Neural cell (in vitro differentiated cells): ENCODE results near the gene ITPK1. TPM values are rescaled to one million over a fixed set of nuclear protein-coding genes. Genes with fewer than 3 reads are reported as not detected.

Source experiments
- H2AFZ ChIP-seq: fragments of 200-600, 300-800 bp; sonication (generic), shearing (Covaris generic); 2 replicates; pipeline ENCODE4 v1.6.0; 2014; ENCODE audit warnings: low read depth, mild to moderate bottlenecking, antibody characterized with exemption, low read length, moderate library complexity
- H3F3A ChIP-seq: fragments of 200-600 bp; shearing (Covaris generic); 2 replicates; pipeline ENCODE4 v1.6.1; 2016; ENCODE audit warnings: mild to moderate bottlenecking, moderate library complexity, mixed read lengths, antibody characterized with exemption, low read length; ENCODE audit not compliant: insufficient read depth, poor library complexity, severe bottlenecking
- H3K27ac ChIP-seq: fragments of 200-600, 300-800 bp; sonication (generic), shearing (Covaris generic); 2 replicates; pipeline ENCODE4 v1.5.1; 2014; ENCODE audit warnings: mild to moderate bottlenecking, low read length, moderate library complexity
- H3K27me3 ChIP-seq: fragments of 300-800, 200-600 bp; sonication (generic), shearing (Covaris generic); 2 replicates; pipeline ENCODE4 v1.6.0; 2014; ENCODE audit warnings: mild to moderate bottlenecking, low read depth, low read length, moderate library complexity; ENCODE audit not compliant: insufficient read depth
- H3K36me3 ChIP-seq: fragments of 300-800, 200-600 bp; sonication (generic), shearing (Covaris generic); 2 replicates; pipeline ENCODE4 v1.5.1; 2014; ENCODE audit warnings: mild to moderate bottlenecking, antibody characterized with exemption, low read length, moderate library complexity; ENCODE audit not compliant: insufficient read depth
- H3K4me2 ChIP-seq: fragments of 300-800, 200-600 bp; sonication (generic), shearing (Covaris generic); 2 replicates; pipeline ENCODE4 v1.6.0; 2014; ENCODE audit warnings: mild to moderate bottlenecking, low read length
- H3K4me3 ChIP-seq: fragments of 300-800, 200-600 bp; sonication (generic), shearing (Covaris generic); 2 replicates; pipeline ENCODE4 v1.5.1; 2014; ENCODE audit warnings: mild to moderate bottlenecking, low read length, moderate library complexity
- H3K79me2 ChIP-seq: fragments of 200-600 bp; shearing (Covaris generic); replicated peaks from 2 replicates; pipeline ENCODE4 v1.6.0; 2014; ENCODE audit warnings: mild to moderate bottlenecking, low read length, moderate library complexity; ENCODE audit not compliant: insufficient read depth
- H3K9ac ChIP-seq: fragments of 300-800, 200-600 bp; sonication (generic), shearing (Covaris generic); 2 replicates; pipeline ENCODE4 v1.6.1; 2016; ENCODE audit warnings: mild to moderate bottlenecking, low read length, mixed read lengths
- H3K9me2 ChIP-seq: fragments of 200-600 bp; shearing (Covaris generic); 2 replicates; pipeline ENCODE4 v1.6.1; 2016; ENCODE audit warnings: mild to moderate bottlenecking, low read length, mixed read lengths; ENCODE audit not compliant: insufficient read depth
- H3K9me3 ChIP-seq: fragments of 200-600, 300-800 bp; sonication (generic), shearing (Covaris generic); 2 replicates; pipeline ENCODE4 v1.6.1; 2016; ENCODE audit warnings: mild to moderate bottlenecking, mixed run types, low read length, moderate library complexity, mixed read lengths
- H4K20me1 ChIP-seq: fragments of 200-600 bp; shearing (Covaris generic); 2 replicates; pipeline ENCODE4 v1.6.1; 2016; ENCODE audit warnings: mild to moderate bottlenecking, mixed run types; ENCODE audit not compliant: insufficient read depth
- CTCF ChIP-seq: fragments of 450-650 bp; IDR thresholded peaks from 2 replicates; pipeline ENCODE4 v1.5.1; 2014; ENCODE audit warnings: antibody characterized with exemption, mild to moderate bottlenecking, moderate library complexity; ENCODE audit not compliant: poor library complexity, severe bottlenecking
- EP300 ChIP-seq: fragments of 450-650 bp; conservative IDR thresholded peaks from 2 replicates; pipeline ENCODE4 v1.6.1; 2014; ENCODE audit warnings: antibody characterized with exemption, mild to moderate bottlenecking, moderate library complexity; ENCODE audit not compliant: poor library complexity, severe bottlenecking
- EZH2 ChIP-seq: fragments of 200-600, 300-800 bp; shearing (Covaris generic), sonication (generic); IDR thresholded peaks from 2 replicates; pipeline ENCODE4 v1.6.1; 2014; ENCODE audit warnings: antibody characterized with exemption, low read length, borderline replicate concordance, mild to moderate bottlenecking; ENCODE audit not compliant: insufficient read depth, poor library complexity, severe bottlenecking
- MXI1 ChIP-seq: fragments of 450-650 bp; conservative IDR thresholded peaks from 2 replicates; pipeline ENCODE4 v1.6.1; 2014; ENCODE audit warnings: antibody characterized with exemption, mild to moderate bottlenecking; ENCODE audit not compliant: poor library complexity, severe bottlenecking
- POLR2AphosphoS5 ChIP-seq: IDR thresholded peaks from 2 replicates; pipeline ENCODE4 v1.6.1; 2012
- RAD21 ChIP-seq: fragments of 450-650 bp; conservative IDR thresholded peaks from 2 replicates; pipeline ENCODE4 v1.6.1; 2014; ENCODE audit warnings: antibody characterized with exemption, mild to moderate bottlenecking, moderate library complexity
- REST ChIP-seq: IDR thresholded peaks from 2 replicates; pipeline ENCODE4 v1.6.1; 2012; ENCODE audit warnings: borderline replicate concordance
- SMC3 ChIP-seq: fragments of 450-650 bp; conservative IDR thresholded peaks from 2 replicates; pipeline ENCODE4 v1.6.1; 2014; ENCODE audit warnings: antibody characterized with exemption, mild to moderate bottlenecking, moderate library complexity; ENCODE audit not compliant: poor library complexity
- TAF1 ChIP-seq: IDR thresholded peaks from 2 replicates; pipeline ENCODE4 v1.6.1; 2012; ENCODE audit warnings: low read depth
- polyA plus RNA-seq: library from polyadenylated mRNA; depleted of rRNA; stranded (reverse); fragments of >200 nt; gene quantifications from 2 replicates; pipeline ENCODE4 v1.2.3, GENCODE V29; 2014

Gene ITPK1
- polyA plus RNA-seq, 1 donor from 2014 or later, result 65.0 TPM

GRCh38 chr14:93100570-93100969 is 15.2 kb downstream of the ITPK1 start:
- Histone ChIP-seq H3K36me3 (no peaks in the 10 kb centered on the region), H3F3A (no peaks in the 10 kb centered on the region), H3K27ac (no peak overlapping the region), H3K4me3 (no peak overlapping the region), H3K79me2 (no peaks in the 10 kb centered on the region), H3K9me2 (no peaks in the 10 kb centered on the region), H4K20me1 (no peaks in the 10 kb centered on the region), H3K4me2 (no peak overlapping the region), H3K27me3 (no peaks in the 10 kb centered on the region), H3K9ac (no peak overlapping the region), H3K9me3 (no peaks in the 10 kb centered on the region), H2AFZ (no peak overlapping the region)
- no peak for TF ChIP-seq EZH2
- TF ChIP-seq POLR2AphosphoS5, result no peak
- no peak for TF ChIP-seq SMC3
- no peak for TF ChIP-seq CTCF
- no peak for TF ChIP-seq MXI1

- no peak for TF ChIP-seq TAF1
- no peak for TF ChIP-seq RAD21
- no peak for TF ChIP-seq MXI1
- no peak for TF ChIP-seq EZH2
- no peak for TF ChIP-seq EP300
- no peak for TF ChIP-seq SMC3
- TF ChIP-seq CTCF, result no peak
- TF ChIP-seq REST, result no peak
- no peak for TF ChIP-seq POLR2AphosphoS5
- no peak overlapping the region for H3K4me2 ChIP-seq
- H3K9ac ChIP-seq, result no peak overlapping the region
- no peaks in the 10 kb centered on the region for H3F3A ChIP-seq
- H4K20me1 ChIP-seq, result no peaks in the 10 kb centered on the region
- no peaks in the 10 kb centered on the region for H3K79me2 ChIP-seq
- H3K4me3 ChIP-seq, result no peak overlapping the region
- H3K27ac ChIP-seq, result no peak overlapping the region
- H3K36me3 ChIP-seq, result no peaks in the 10 kb centered on the region
- no peaks in the 10 kb centered on the region for H3K27me3 ChIP-seq
- no peaks in the 10 kb centered on the region for H3K9me2 ChIP-seq
- H3K9me3 ChIP-seq, result no peaks in the 10 kb centered on the region
- H2AFZ ChIP-seq, result no peak overlapping the region
These were observed 15.6 kb downstream of the ITPK1 start for GRCh38 chr14:93100100-93100499.
